A549 (cell line): Measurements from ENCODE around the gene C1orf35. TPM values are rescaled to one million over a fixed set of nuclear protein-coding genes. Genes with fewer than 3 reads are reported as not detected.

Experiments
- ATAC-seq, 2 experiments: fragments of 200-7000 bp in 1 of 2; fragments of >200 bp in 1 of 2; cut with Nextera tagmentation in 1 of 2; cut with Tn5 transposase in 1 of 2; 3 replicates each; pipeline versions ENCODE4 v1.8.0 to v1.9.1; 2018 to 2020; ENCODE audit warnings: mild to moderate bottlenecking in 1 of 2, moderate library complexity in 1 of 2
- CTCF ChIA-PET: fragments of 300-600 bp; sonication (Branson Sonifier 250); formaldehyde crosslinking; extraction: SDS; loops from one replicate; lab custom pipeline; 2021; ENCODE audit warnings: antibody characterized with exemption, inconsistent platforms; lab: Yijun Ruan, JAX
- POLR2A ChIA-PET: fragments of 350-600 bp; formaldehyde crosslinking; extraction: SDS; loops from one replicate; lab custom pipeline; 2021; ENCODE audit warnings: antibody characterized with exemption, inconsistent platforms; lab: Yijun Ruan, JAX
- DNase-seq, 2 experiments: peaks; one replicate each; pipeline versions ENCODE4 v3.0.0 to v3.0.0-alpha.2; 2011 to 2016; ENCODE audit warnings: low read depth in 1 of 2, low spot score in 1 of 2
- FAIRE-seq: peaks from 2 replicates; lab custom pipeline; 2011; peaks lifted over from hg19 to GRCh38; lab: Jason Lieb, UNC
- H3K27ac ChIP-seq, 2 experiments: fragments of >200 bp; sonication (Bioruptor Twin); formaldehyde crosslinking; 3 replicates each; pipeline ENCODE4 v1.5.1; 2016 to 2017
- H3K4me1 ChIP-seq: fragments of >200 bp; sonication (Bioruptor Twin); formaldehyde crosslinking; 3 replicates; pipeline ENCODE4 v1.6.1; 2016
- H3K4me2 ChIP-seq: fragments of >200 bp; sonication (Bioruptor Twin); formaldehyde crosslinking; 3 replicates; pipeline ENCODE4 v1.6.1; 2016
- H3K4me3 ChIP-seq: fragments of >200 bp; sonication (Bioruptor Twin); formaldehyde crosslinking; 3 replicates; pipeline ENCODE4 v1.5.1; 2016
- H3K9me3 ChIP-seq: fragments of >200 bp; sonication (Bioruptor Twin); formaldehyde crosslinking; 3 replicates; pipeline ENCODE4 v1.6.1; 2016
- ATOH8 ChIP-seq: fragments of 250-450 bp; sonication (Bioruptor Pico); IDR thresholded peaks from 2 replicates; pipeline ENCODE4 v1.5.0; 2020; ENCODE audit warnings: low read depth, mild to moderate bottlenecking, moderate library complexity
- CBX2 ChIP-seq: fragments of 200-600 bp; sonication (generic); IDR thresholded peaks from 2 replicates; pipeline ENCODE4 v1.6.1; 2016; ENCODE audit warnings: low read depth, mild to moderate bottlenecking, borderline replicate concordance
- CHD2 ChIP-seq: fragments of 150-350 bp; IDR thresholded peaks from 2 replicates; pipeline ENCODE4 v1.6.1; 2014; ENCODE audit warnings: low read length; ENCODE audit not compliant: partially characterized antibody
- EHF ChIP-seq: fragments of 250-450 bp; sonication (Bioruptor Pico); IDR thresholded peaks from 2 replicates; pipeline ENCODE4 v1.5.0; 2020; ENCODE audit warnings: mild to moderate bottlenecking
- FOSB ChIP-seq: fragments of 250-450 bp; sonication (Bioruptor Pico); IDR thresholded peaks from 2 replicates; pipeline ENCODE4 v1.5.0; 2020; ENCODE audit warnings: mild to moderate bottlenecking, moderate library complexity
- FOXS1 ChIP-seq: fragments of 250-450 bp; sonication (Bioruptor Pico); IDR thresholded peaks from 2 replicates; pipeline ENCODE4 v1.5.0; 2020; ENCODE audit warnings: mild to moderate bottlenecking, moderate library complexity
- HEYL ChIP-seq: fragments of 250-450 bp; sonication (Bioruptor Pico); IDR thresholded peaks from 2 replicates; pipeline ENCODE4 v1.8.0; 2021; ENCODE audit warnings: mild to moderate bottlenecking, moderate library complexity
- HOXA7 ChIP-seq: fragments of 250-450 bp; sonication (Bioruptor Pico); IDR thresholded peaks from 2 replicates; pipeline ENCODE4 v1.5.0; 2020; ENCODE audit warnings: mild to moderate bottlenecking, moderate library complexity
- HOXB13 ChIP-seq: fragments of 250-450 bp; sonication (Bioruptor Pico); IDR thresholded peaks from 2 replicates; pipeline ENCODE4 v1.5.0; 2020; ENCODE audit warnings: low read depth, mild to moderate bottlenecking, moderate library complexity
- KDM1A ChIP-seq: fragments of 200-600 bp; sonication (generic); IDR thresholded peaks from 2 replicates; pipeline ENCODE4 v1.6.1; 2016; ENCODE audit warnings: low read depth, mild to moderate bottlenecking
- KDM5A ChIP-seq: fragments of 200-600 bp; sonication (generic); IDR thresholded peaks from 2 replicates; pipeline ENCODE4 v1.6.1; 2016; ENCODE audit warnings: antibody characterized with exemption, mild to moderate bottlenecking
- MAFK ChIP-seq: fragments of 450-650 bp; IDR thresholded peaks from 2 replicates; pipeline ENCODE4 v1.6.1; 2014; ENCODE audit not compliant: partially characterized antibody
- NFE2L2 ChIP-seq: fragments of 150-350 bp; conservative IDR thresholded peaks from 2 replicates; pipeline ENCODE4 v1.6.1; 2014; ENCODE audit warnings: low read length
- NR3C1 ChIP-seq: fragments of >200 bp; sonication (Bioruptor Twin); formaldehyde crosslinking; IDR thresholded peaks from 3 replicates; pipeline ENCODE4 v1.6.1; 2017
- PHF8 ChIP-seq: fragments of 200-600 bp; sonication (generic); IDR thresholded peaks from 2 replicates; pipeline ENCODE4 v1.6.1; 2016; ENCODE audit warnings: low read depth, mild to moderate bottlenecking, antibody characterized with exemption, moderate library complexity, borderline replicate concordance
- RNF2 ChIP-seq: fragments of 200-600 bp; sonication (generic); IDR thresholded peaks from 2 replicates; pipeline ENCODE4 v1.6.1; 2016; ENCODE audit warnings: low read depth, mild to moderate bottlenecking, antibody characterized with exemption, moderate library complexity, borderline replicate concordance
- TFCP2L1 ChIP-seq: fragments of 250-450 bp; sonication (Bioruptor Pico); IDR thresholded peaks from 2 replicates; pipeline ENCODE4 v1.5.0; 2021; ENCODE audit warnings: mild to moderate bottlenecking
- TP53 ChIP-seq: fragments of 250-450 bp; sonication (Bioruptor Pico); IDR thresholded peaks from 2 replicates; pipeline ENCODE4 v1.5.0; 2021; ENCODE audit warnings: mild to moderate bottlenecking, moderate library complexity
- ZC3H11A ChIP-seq: fragments of 450-650 bp; IDR thresholded peaks from 2 replicates; pipeline ENCODE4 v1.6.1; 2014; ENCODE audit warnings: antibody characterized with exemption, mild to moderate bottlenecking
- ZSCAN20 ChIP-seq: fragments of 250-450 bp; sonication (Bioruptor Pico); IDR thresholded peaks from 2 replicates; pipeline ENCODE4 v1.8.0; 2022; ENCODE audit warnings: mild to moderate bottlenecking, moderate library complexity
- WGBS: methylation state at CpG from one replicate; pipeline ENCODE4 v1.1.6; 2017; ENCODE audit errors: missing lambda C conversion rate; 5-methylcytosine and 5-hydroxymethylcytosine counted together
- polyA plus RNA-seq, 4 experiments: library from polyadenylated mRNA; depleted of rRNA in 3 of 4; stranded (reverse); fragments of >200 nt; fragmentation: RNase III in 1 of 4; extraction: RNeasy Plus Mini Kit Qiagen cat#74134 plus additional on column Dnase treatment in 1 of 4; gene quantifications; 2 replicates in 3 of 4; 3 replicates in 1 of 4; pipeline ENCODE4 v1.2.3, GENCODE V29; 2011 to 2017
- TF ChIP-seq, protein P1 (sequence below): fragments of 150-350 bp; IDR thresholded peaks from 2 replicates; pipeline ENCODE4 v1.6.1; 2014; ENCODE audit warnings: low read depth, mild to moderate bottlenecking, low read length
- TF ChIP-seq, protein P2 (sequence below): fragments of >200 bp; sonication (Bioruptor Twin); formaldehyde crosslinking; IDR thresholded peaks from 3 replicates; pipeline ENCODE4 v1.5.1; 2016
- TF ChIP-seq, protein P3 (sequence below): IDR thresholded peaks from 2 replicates; pipeline ENCODE4 v1.6.1; 2012; ENCODE audit warnings: low read depth, borderline replicate concordance

C1orf35 gene
- polyA plus RNA-seq, 2 of the 4 experiments (the other 2 are of a cell fraction), result 9.8 to 28.9 TPM

DNA sequence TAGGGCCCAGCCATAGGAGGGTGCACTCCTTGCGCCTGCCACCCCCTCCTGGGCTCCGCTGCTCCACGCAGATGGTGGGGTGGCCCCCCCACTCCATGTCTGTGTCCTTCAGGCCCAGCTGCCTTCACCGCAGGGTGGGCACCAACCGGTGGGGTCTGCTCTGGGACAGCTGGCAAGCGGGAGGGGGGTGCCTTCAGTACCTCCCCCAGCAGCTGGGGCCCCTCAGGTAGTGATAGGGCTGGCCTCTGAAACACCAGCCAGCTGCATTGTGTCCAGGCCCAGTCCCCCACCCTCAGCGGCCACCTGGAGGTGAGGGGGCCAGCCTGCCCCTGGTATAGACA, 47.0 kb upstream of the C1orf35 start:
- TF ChIP-seq FOSB (CRISPR knock-in tag), result no peak
- TF ChIP-seq, protein P1, sequence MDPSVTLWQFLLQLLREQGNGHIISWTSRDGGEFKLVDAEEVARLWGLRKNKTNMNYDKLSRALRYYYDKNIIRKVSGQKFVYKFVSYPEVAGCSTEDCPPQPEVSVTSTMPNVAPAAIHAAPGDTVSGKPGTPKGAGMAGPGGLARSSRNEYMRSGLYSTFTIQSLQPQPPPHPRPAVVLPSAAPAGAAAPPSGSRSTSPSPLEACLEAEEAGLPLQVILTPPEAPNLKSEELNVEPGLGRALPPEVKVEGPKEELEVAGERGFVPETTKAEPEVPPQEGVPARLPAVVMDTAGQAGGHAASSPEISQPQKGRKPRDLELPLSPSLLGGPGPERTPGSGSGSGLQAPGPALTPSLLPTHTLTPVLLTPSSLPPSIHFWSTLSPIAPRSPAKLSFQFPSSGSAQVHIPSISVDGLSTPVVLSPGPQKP, result no peak
- ATAC-seq (peak in 1 of 2 experiments; percentile 2; a peak in 2 of 6 replicates), DNase-seq (no peak), FAIRE-seq (no peak)
- Histone ChIP-seq H3K4me1 (peaks cover 5% of the 10 kb centered on the region; the same call in 1 of the 3 replicates), H3K27ac (no peak overlapping the region), H3K9me3 (no peaks in the 10 kb centered on the region), H3K4me2 (no peak overlapping the region), H3K4me3 (no peak overlapping the region)
- ChIA-PET POLR2A (interaction anchor here (1.6 kb wide), 1 partner anchor 10 kb away, joined by 4 read pairs; no protein-coding TSS in a partner anchor), CTCF (interaction anchor here (1.6 to 8.2 kb wide), 2 partner anchors 9 to 16 kb away, joined by 5 to 89 read pairs; partner anchors contain the start of gene IBA57)
- WGBS, result 100% methylated on average over 3 of the region's 7 CpGs

GRCh38 chr1:228149406-228150119, 46.4 kb upstream of the C1orf35 start, which contains the start of gene GJC2:
TSS of gene GJC2 (plus strand) at chr1:228149930. CDS start at chr1:228157759, 7,829 bp downstream.
- ATAC-seq (peak in 1 of 2 experiments; percentile 8; a peak in 3 of 6 replicates), FAIRE-seq (no peak), DNase-seq (no peak)
- 83% methylated on average over 11 of the region's 17 CpGs for WGBS
- Histone ChIP-seq H3K27ac (peak within 1 kb of the TSS in 1 of 2 experiments; percentile 21; a peak in 1 of 6 replicates), H3K9me3 (no peaks in the 10 kb centered on the region), H3K4me2 (no peak within 1 kb of the TSS), H3K4me1 (peaks cover 5% of the 10 kb centered on the region; the same call in 1 of the 3 replicates), H3K4me3 (no peak within 1 kb of the TSS)
- TF ChIP-seq HEYL (CRISPR knock-in tag) (no peak), CHD2 (no peak), NFE2L2 (no peak)
- CTCF ChIA-PET, result interaction anchor here (1.1 to 2.6 kb wide), 2 partner anchors 17 to 19 kb away, joined by 3 to 9 read pairs; partner anchors contain the start of gene IBA57
- POLR2A ChIA-PET, result interaction anchor here (1.0 to 1.6 kb wide), 2 partner anchors 10 to 16 kb away, joined by 4 to 7 read pairs; partner anchors contain the start of gene IBA57

GRCh38 chr1:228148935-228149405, 45.8 kb upstream of the C1orf35 start:
- H3K4me2 ChIP-seq, result no peak overlapping the region
- FAIRE-seq (no peak), DNase-seq (no peak), ATAC-seq (no peak; a peak in 1 of 6 replicates)
- no peak for TF ChIP-seq MAFK
- no peak for TF ChIP-seq ZSCAN20
- TF ChIP-seq KDM5A, result no peak
- TF ChIP-seq TP53 (CRISPR knock-in tag), result no peak
- no peak for TF ChIP-seq NR3C1
- TF ChIP-seq PHF8, result no peak
- no peak for TF ChIP-seq CBX2
- TF ChIP-seq FOXS1 (CRISPR knock-in tag), result no peak
- TF ChIP-seq EHF (CRISPR knock-in tag), result no peak
- TF ChIP-seq TFCP2L1 (CRISPR knock-in tag), result no peak
- no peak for TF ChIP-seq KDM1A
- no peak for TF ChIP-seq RNF2
- no peak for TF ChIP-seq ZC3H11A
- TF ChIP-seq HOXA7 (CRISPR knock-in tag), result no peak
- no peak for TF ChIP-seq HOXB13 (CRISPR knock-in tag)
- TF ChIP-seq, protein P2, sequence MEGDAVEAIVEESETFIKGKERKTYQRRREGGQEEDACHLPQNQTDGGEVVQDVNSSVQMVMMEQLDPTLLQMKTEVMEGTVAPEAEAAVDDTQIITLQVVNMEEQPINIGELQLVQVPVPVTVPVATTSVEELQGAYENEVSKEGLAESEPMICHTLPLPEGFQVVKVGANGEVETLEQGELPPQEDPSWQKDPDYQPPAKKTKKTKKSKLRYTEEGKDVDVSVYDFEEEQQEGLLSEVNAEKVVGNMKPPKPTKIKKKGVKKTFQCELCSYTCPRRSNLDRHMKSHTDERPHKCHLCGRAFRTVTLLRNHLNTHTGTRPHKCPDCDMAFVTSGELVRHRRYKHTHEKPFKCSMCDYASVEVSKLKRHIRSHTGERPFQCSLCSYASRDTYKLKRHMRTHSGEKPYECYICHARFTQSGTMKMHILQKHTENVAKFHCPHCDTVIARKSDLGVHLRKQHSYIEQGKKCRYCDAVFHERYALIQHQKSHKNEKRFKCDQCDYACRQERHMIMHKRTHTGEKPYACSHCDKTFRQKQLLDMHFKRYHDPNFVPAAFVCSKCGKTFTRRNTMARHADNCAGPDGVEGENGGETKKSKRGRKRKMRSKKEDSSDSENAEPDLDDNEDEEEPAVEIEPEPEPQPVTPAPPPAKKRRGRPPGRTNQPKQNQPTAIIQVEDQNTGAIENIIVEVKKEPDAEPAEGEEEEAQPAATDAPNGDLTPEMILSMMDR, result no peak
- TF ChIP-seq, protein P3, sequence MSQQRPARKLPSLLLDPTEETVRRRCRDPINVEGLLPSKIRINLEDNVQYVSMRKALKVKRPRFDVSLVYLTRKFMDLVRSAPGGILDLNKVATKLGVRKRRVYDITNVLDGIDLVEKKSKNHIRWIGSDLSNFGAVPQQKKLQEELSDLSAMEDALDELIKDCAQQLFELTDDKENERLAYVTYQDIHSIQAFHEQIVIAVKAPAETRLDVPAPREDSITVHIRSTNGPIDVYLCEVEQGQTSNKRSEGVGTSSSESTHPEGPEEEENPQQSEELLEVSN, result no peak
- no peak for TF ChIP-seq HEYL (CRISPR knock-in tag)
- no peak for TF ChIP-seq ATOH8 (CRISPR knock-in tag)
- H3K4me3 ChIP-seq, result no peak overlapping the region
- ChIA-PET POLR2A (interaction anchor here (1.0 kb wide), 1 partner anchor 16 kb away, joined by 7 read pairs; the partner anchor contains the start of gene IBA57), CTCF (interaction anchor here (0.9 to 2.6 kb wide), 3 partner anchors 16 to 18 kb away, joined by 3 to 9 read pairs (median 3); partner anchors contain the start of gene IBA57)
- peaks cover 5% of the 10 kb centered on the region; the same call in 1 of the 3 replicates for H3K4me1 ChIP-seq
- 74% methylated on average over 8 of the region's 8 CpGs for WGBS
- no peaks in the 10 kb centered on the region for H3K9me3 ChIP-seq
- H3K27ac ChIP-seq, result no peak overlapping the region; a peak in 1 of 6 replicates
